ENCODE results near the gene ZYX.

- TF ChIP-seq, protein P1, sequence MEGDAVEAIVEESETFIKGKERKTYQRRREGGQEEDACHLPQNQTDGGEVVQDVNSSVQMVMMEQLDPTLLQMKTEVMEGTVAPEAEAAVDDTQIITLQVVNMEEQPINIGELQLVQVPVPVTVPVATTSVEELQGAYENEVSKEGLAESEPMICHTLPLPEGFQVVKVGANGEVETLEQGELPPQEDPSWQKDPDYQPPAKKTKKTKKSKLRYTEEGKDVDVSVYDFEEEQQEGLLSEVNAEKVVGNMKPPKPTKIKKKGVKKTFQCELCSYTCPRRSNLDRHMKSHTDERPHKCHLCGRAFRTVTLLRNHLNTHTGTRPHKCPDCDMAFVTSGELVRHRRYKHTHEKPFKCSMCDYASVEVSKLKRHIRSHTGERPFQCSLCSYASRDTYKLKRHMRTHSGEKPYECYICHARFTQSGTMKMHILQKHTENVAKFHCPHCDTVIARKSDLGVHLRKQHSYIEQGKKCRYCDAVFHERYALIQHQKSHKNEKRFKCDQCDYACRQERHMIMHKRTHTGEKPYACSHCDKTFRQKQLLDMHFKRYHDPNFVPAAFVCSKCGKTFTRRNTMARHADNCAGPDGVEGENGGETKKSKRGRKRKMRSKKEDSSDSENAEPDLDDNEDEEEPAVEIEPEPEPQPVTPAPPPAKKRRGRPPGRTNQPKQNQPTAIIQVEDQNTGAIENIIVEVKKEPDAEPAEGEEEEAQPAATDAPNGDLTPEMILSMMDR (IDR thresholded peaks at IDR 0.05) = peak; percentile 43 to 80 (median 58)
- peak in 1 of 2 donors; percentile 24 for TF ChIP-seq POLR2AphosphoS5 (IDR thresholded peaks at IDR 0.05; ENCODE audit: insufficient read depth in 1 of 2, low read depth in 1 of 2)
Observed at GRCh38 chr7:143416565-143417149, 35.5 kb downstream of the ZYX start.

Data from vagina (tissue), 2 donors.